Measurements from ENCODE around the gene EEA1.

GRCh38 chr12:92859650-92860386 lies 69.3 kb downstream of the EEA1 start:
- TF ChIP-seq CTCF (IDR thresholded peaks at IDR 0.05) (no peak), POLR2A (IDR thresholded peaks at IDR 0.05) (no peak)

Data from right lobe of liver (tissue), 4 donors.